T-helper 1 cell treated with Interleukin-12 subunit alpha and Interleukin-12 subunit beta and Interleukin-4 antibody, amounts not matched to agents 30 μg/mL and 1 μg/mL, for 36 hours (primary cell): Measurements from ENCODE around the gene MOV10L1.

ENCODE experiments used
- H3K27ac Mint-ChIP-seq: one replicate; pipeline ENCODE4 v1.8.0; 2021; ENCODE audit warnings: mild to moderate bottlenecking, mixed read lengths
- H3K27me3 Mint-ChIP-seq: one replicate; pipeline ENCODE4 v1.8.0; 2021; ENCODE audit warnings: low read depth, mixed read lengths
- H3K36me3 Mint-ChIP-seq: one replicate; pipeline ENCODE4 v1.8.0; 2021; ENCODE audit warnings: low read depth, mixed read lengths
- H3K4me1 Mint-ChIP-seq: one replicate; pipeline ENCODE4 v1.8.0; 2021; ENCODE audit warnings: low read depth, mixed read lengths
- H3K4me3 Mint-ChIP-seq: one replicate; pipeline ENCODE4 v1.8.0; 2021; ENCODE audit warnings: mild to moderate bottlenecking, moderate library complexity, mixed read lengths
- H3K9me3 Mint-ChIP-seq: one replicate; pipeline ENCODE4 v1.8.0; 2021; ENCODE audit warnings: mixed read lengths

The MOV10L1 gene

GRCh38 chr22:50173311-50173982, 83.6 kb downstream of the MOV10L1 start:
- Mint-ChIP-seq H3K9me3 (no peaks in the 10 kb centered on the region), H3K27me3 (peaks cover 36% of the 10 kb centered on the region), H3K4me1 (no peaks in the 10 kb centered on the region), H3K4me3 (no peak overlapping the region), H3K36me3 (no peaks in the 10 kb centered on the region), H3K27ac (no peak overlapping the region)

- Mint-ChIP-seq H3K4me1 (no peaks in the 10 kb centered on the region), H3K4me3 (no peak overlapping the region), H3K27me3 (peaks cover 31% of the 10 kb centered on the region)
Observed at GRCh38 chr22:50173983-50174355, 84.2 kb downstream of the MOV10L1 start.

GRCh38 chr22:50174382-50175190, 84.8 kb downstream of the MOV10L1 start:
- no peaks in the 10 kb centered on the region for H3K36me3 Mint-ChIP-seq
- H3K9me3 Mint-ChIP-seq = no peaks in the 10 kb centered on the region
- H3K27me3 Mint-ChIP-seq = peaks cover 26% of the 10 kb centered on the region
- no peaks in the 10 kb centered on the region for H3K4me1 Mint-ChIP-seq
- no peak overlapping the region for H3K4me3 Mint-ChIP-seq
- H3K27ac Mint-ChIP-seq = no peak overlapping the region

More at GRCh38 chr22:50173983-50174355, 84.2 kb downstream of the MOV10L1 start:
- no peaks in the 10 kb centered on the region for H3K9me3 Mint-ChIP-seq
- H3K36me3 Mint-ChIP-seq = no peaks in the 10 kb centered on the region
- H3K27ac Mint-ChIP-seq = no peak overlapping the region

GRCh38 chr22:50175191-50175461, 85.3 kb downstream of the MOV10L1 start:
- Mint-ChIP-seq H3K4me3 (no peak overlapping the region), H3K36me3 (no peaks in the 10 kb centered on the region), H3K9me3 (no peaks in the 10 kb centered on the region), H3K27ac (no peak overlapping the region), H3K4me1 (no peaks in the 10 kb centered on the region), H3K27me3 (peaks cover 26% of the 10 kb centered on the region)

- Mint-ChIP-seq H3K27me3 (peaks cover 22% of the 10 kb centered on the region), H3K36me3 (no peaks in the 10 kb centered on the region), H3K9me3 (no peaks in the 10 kb centered on the region), H3K27ac (no peak overlapping the region), H3K4me3 (no peak overlapping the region), H3K4me1 (no peaks in the 10 kb centered on the region)
Observed at GRCh38 chr22:50175921-50176849, 86.4 kb downstream of the MOV10L1 start.

GRCh38 chr22:50176850-50177536, 87.2 kb downstream of the MOV10L1 start:
- Mint-ChIP-seq H3K4me1 (no peaks in the 10 kb centered on the region), H3K4me3 (no peak overlapping the region), H3K27me3 (peaks cover 18% of the 10 kb centered on the region), H3K9me3 (no peaks in the 10 kb centered on the region), H3K36me3 (no peaks in the 10 kb centered on the region), H3K27ac (no peak overlapping the region)

- H3K4me1 Mint-ChIP-seq = no peaks in the 10 kb centered on the region
- no peak overlapping the region for H3K4me3 Mint-ChIP-seq
- H3K36me3 Mint-ChIP-seq = no peaks in the 10 kb centered on the region
- H3K27me3 Mint-ChIP-seq = peaks cover 10% of the 10 kb centered on the region
- no peak overlapping the region for H3K27ac Mint-ChIP-seq
- no peaks in the 10 kb centered on the region for H3K9me3 Mint-ChIP-seq
Observed at GRCh38 chr22:50177537-50178470, 88.0 kb downstream of the MOV10L1 start.

- Mint-ChIP-seq H3K27me3 (peaks cover 4% of the 10 kb centered on the region), H3K4me3 (no peak overlapping the region), H3K9me3 (no peaks in the 10 kb centered on the region), H3K36me3 (no peaks in the 10 kb centered on the region), H3K4me1 (no peaks in the 10 kb centered on the region), H3K27ac (no peak overlapping the region)
Observed at GRCh38 chr22:50178471-50178864, 88.7 kb downstream of the MOV10L1 start.

- Mint-ChIP-seq H3K4me3 (no peak overlapping the region), H3K4me1 (no peaks in the 10 kb centered on the region), H3K27me3 (no peaks in the 10 kb centered on the region), H3K36me3 (no peaks in the 10 kb centered on the region), H3K9me3 (no peaks in the 10 kb centered on the region), H3K27ac (no peak overlapping the region)
Observed at GRCh38 chr22:50178871-50179869, 89.4 kb downstream of the MOV10L1 start.

GRCh38 chr22:50179937-50180726, 90.3 kb downstream of the MOV10L1 start:
- H3K27me3 Mint-ChIP-seq = no peaks in the 10 kb centered on the region
- no peak overlapping the region for H3K4me3 Mint-ChIP-seq
- H3K4me1 Mint-ChIP-seq = no peaks in the 10 kb centered on the region
- no peaks in the 10 kb centered on the region for H3K36me3 Mint-ChIP-seq
- no peaks in the 10 kb centered on the region for H3K9me3 Mint-ChIP-seq
- H3K27ac Mint-ChIP-seq = no peak overlapping the region

- Mint-ChIP-seq H3K27ac (no peak overlapping the region), H3K9me3 (no peaks in the 10 kb centered on the region), H3K4me1 (peaks cover 2% of the 10 kb centered on the region), H3K36me3 (no peaks in the 10 kb centered on the region), H3K4me3 (no peak overlapping the region), H3K27me3 (no peaks in the 10 kb centered on the region)
Observed at GRCh38 chr22:50180727-50181521, 91.1 kb downstream of the MOV10L1 start.
